Small intestine (tissue), 7 donors: ENCODE data around the gene FBXO24. TPM values are rescaled to one million over a fixed set of nuclear protein-coding genes. Genes with fewer than 3 reads are reported as not detected.

ENCODE experiments used
- DNase-seq, 2 donors: peaks; one replicate each; pipeline versions ENCODE4 v3.0.0 to v3.0.0-alpha.2; 2013
- FAIRE-seq: peaks from 2 replicates; lab custom pipeline; 2012; peaks lifted over from hg19 to GRCh38; lab: Jason Lieb, UNC
- H3K27ac ChIP-seq, 3 donors: one replicate each; pipeline ENCODE4 v1.5.1; 2013; ENCODE audit warnings: low read length in 2 of 3, mild to moderate bottlenecking in 2 of 3, control low read depth in 1 of 3, inconsistent platforms in 1 of 3, low read depth in 1 of 3, moderate library complexity in 1 of 3
- H3K27me3 ChIP-seq, 3 donors: one replicate each; pipeline ENCODE4 v1.6.1; 2013; ENCODE audit warnings: low read length in 3 of 3, inconsistent platforms in 1 of 3; ENCODE audit not compliant: control insufficient read depth in 3 of 3, insufficient read depth in 3 of 3
- H3K36me3 ChIP-seq, 3 donors: one replicate each; pipeline ENCODE4 v1.6.1; 2013; ENCODE audit warnings: low read length in 3 of 3, inconsistent platforms in 1 of 3, low read depth in 1 of 3, mild to moderate bottlenecking in 1 of 3, moderate library complexity in 1 of 3; ENCODE audit not compliant: control insufficient read depth in 3 of 3, insufficient read depth in 2 of 3
- H3K4me1 ChIP-seq, 3 donors: one replicate each; pipeline ENCODE4 v1.6.1; 2013; ENCODE audit warnings: low read length in 2 of 3, inconsistent platforms in 1 of 3, low read depth in 1 of 3, mild to moderate bottlenecking in 1 of 3, moderate library complexity in 1 of 3; ENCODE audit not compliant: control insufficient read depth in 3 of 3, insufficient read depth in 2 of 3
- H3K4me3 ChIP-seq, 3 donors: one replicate each; pipeline ENCODE4 v1.5.1; 2013; ENCODE audit warnings: low read length in 3 of 3, control low read depth in 1 of 3, inconsistent platforms in 1 of 3, low read depth in 1 of 3, mild to moderate bottlenecking in 1 of 3, moderate library complexity in 1 of 3
- H3K9me3 ChIP-seq, 2 donors: one replicate each; pipeline ENCODE4 v1.6.1; 2013; ENCODE audit warnings: low read depth in 1 of 2, low read length in 1 of 2; ENCODE audit not compliant: control insufficient read depth in 2 of 2, insufficient read depth in 1 of 2
- WGBS, 3 donors: extraction: QIAGEN DNeasy Blood & Tissue Kit; methylation state at CpG; one replicate each; pipeline ENCODE4 v1.1.7; 2013; 5-methylcytosine and 5-hydroxymethylcytosine counted together
- polyA plus RNA-seq, 4 donors: library from polyadenylated mRNA; stranded (reverse) in 3 of 4; unstranded in 1 of 4; fragments of 200-250 nt in 3 of 4; fragments of 120-200 nt in 1 of 4; gene quantifications; one replicate each; pipeline versions ENCODE4 v1.2.1 to v1.2.3, GENCODE V29; 2013
- donor health status: healthy with polysubstance abuse.
- donor health status: control.
- donor health status: control.
- donor health status: Bipolar disorder and iron deficiency.
- donor health status: healthy.

FBXO24 gene
- polyA plus RNA-seq, 4 donors = 0.55 to 1.1 TPM; not detected in 2

DNA sequence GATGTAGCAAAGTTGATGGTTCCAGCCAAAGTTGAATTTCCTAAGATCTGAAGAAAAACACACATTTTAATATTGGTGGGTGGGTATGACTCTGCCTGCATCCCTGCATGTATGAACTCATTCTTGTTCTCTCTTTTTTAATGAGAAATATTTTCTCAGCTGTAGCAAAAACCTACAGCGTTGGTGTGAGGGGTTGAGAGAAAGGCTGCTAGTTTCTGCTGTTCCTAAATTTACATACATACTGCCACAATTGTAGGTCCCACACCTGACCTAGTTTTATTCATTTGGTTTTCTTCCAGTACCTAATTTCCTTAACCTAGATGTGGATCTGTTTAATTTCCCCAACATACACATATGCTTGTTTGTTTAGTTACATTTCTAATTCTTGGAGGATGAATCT is 42.5 kb upstream of the FBXO24 start:
- Histone ChIP-seq H3K4me1 (peaks cover 27 to 60% (median 40%) of the 10 kb centered on the region in 3 donors), H3K4me3 (no peak overlapping the region), H3K36me3 (peaks cover 0 to 6% (median 0%) of the 10 kb centered on the region in 3 donors), H3K27ac (peak overlapping the region in 2 of 3 donors; percentile 42 to 57), H3K27me3 (no peaks in the 10 kb centered on the region), H3K9me3 (no peaks in the 10 kb centered on the region)
- 43 to 56% (median 50%) methylated on average over 1 of the region's 1 CpG for WGBS, 3 donors
- FAIRE-seq (no peak), DNase-seq (no peak)

- H3K27ac ChIP-seq = peak overlapping the region in 2 of 3 donors; percentile 43 to 90
- no peaks in the 10 kb centered on the region for H3K9me3 ChIP-seq
- no peak for DNase-seq
- H3K27me3 ChIP-seq = no peaks in the 10 kb centered on the region
- H3K4me1 ChIP-seq = peaks cover 27 to 59% (median 40%) of the 10 kb centered on the region in 3 donors
- peaks cover 0 to 14% (median 3%) of the 10 kb centered on the region in 3 donors for H3K36me3 ChIP-seq
- FAIRE-seq = no peak
- no peak overlapping the region for H3K4me3 ChIP-seq
- 22 to 32% (median 27%) methylated on average over 5 of the region's 5 CpGs for WGBS, 3 donors
Observed at GRCh38 chr7:100544386-100544785, 41.7 kb upstream of the FBXO24 start.

DNA sequence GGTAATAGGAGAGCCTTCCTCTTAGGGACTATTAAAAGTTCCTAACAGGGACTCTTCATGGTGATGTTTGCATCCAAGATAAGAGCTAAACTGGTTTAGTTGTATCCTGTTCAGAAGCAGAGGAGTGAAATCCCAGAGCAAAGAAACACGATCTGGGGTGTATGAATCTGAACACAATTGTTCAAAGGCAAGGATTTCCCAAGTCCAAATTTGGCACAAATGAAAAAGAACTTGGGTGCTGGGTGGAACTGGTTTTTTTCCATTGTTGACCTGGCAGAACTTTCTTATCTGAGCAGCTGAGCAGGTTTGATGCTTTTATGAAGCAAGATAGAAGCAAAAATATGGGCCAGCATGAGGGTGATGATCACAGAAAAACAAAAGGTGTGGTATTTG is 41.2 kb upstream of the FBXO24 start:
- no peak for FAIRE-seq
- H3K4me3 ChIP-seq = no peak overlapping the region
- no peaks in the 10 kb centered on the region for H3K9me3 ChIP-seq
- 3 to 25% (median 7%) methylated on average over 1 of the region's 1 CpG for WGBS, 3 donors
- H3K27me3 ChIP-seq = no peaks in the 10 kb centered on the region
- H3K27ac ChIP-seq = peak overlapping the region; percentile 85 to 92 (median 90)
- DNase-seq = peak in 1 of 2 donors; percentile 36
- peaks cover 0 to 18% (median 5%) of the 10 kb centered on the region in 3 donors for H3K36me3 ChIP-seq
- H3K4me1 ChIP-seq = peaks cover 27 to 59% (median 40%) of the 10 kb centered on the region in 3 donors

DNA sequence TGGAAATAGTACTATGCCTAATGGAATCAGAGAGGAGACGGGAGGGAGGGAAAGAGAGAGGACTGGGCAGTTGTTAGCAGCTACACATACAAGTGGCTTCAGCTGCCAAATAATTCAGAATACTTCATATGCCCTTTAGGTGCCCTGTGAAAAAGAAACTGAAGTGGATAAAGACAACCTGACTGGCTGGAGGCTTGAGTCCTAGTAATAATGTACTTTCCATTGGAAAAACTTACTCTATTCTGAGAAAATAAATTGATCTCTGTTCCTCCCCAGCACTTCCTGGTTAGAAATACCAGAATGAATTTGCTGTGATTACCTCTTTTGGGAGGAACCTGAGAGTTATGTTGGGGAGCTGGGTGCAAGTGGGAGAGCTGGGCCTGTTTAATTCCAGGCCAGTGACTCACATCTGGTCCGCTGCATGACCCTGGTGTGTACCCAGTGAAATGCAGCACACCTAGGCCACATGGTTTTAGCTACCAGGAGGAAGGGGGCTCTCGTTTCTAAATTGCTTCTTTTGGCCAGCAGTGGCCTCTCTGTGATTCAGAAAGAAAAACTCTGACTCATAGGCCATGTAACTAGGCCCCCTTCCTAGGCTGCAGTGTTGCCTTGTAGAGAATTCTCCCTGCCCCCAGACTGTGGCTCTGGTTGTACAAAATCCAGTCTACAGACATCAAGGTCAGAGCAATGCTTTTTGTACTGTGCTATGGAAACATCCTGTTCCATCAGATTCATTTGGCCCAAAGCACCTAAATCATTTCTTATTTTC is 40.6 kb upstream of the FBXO24 start:
- no peaks in the 10 kb centered on the region for H3K9me3 ChIP-seq
- H3K4me1 ChIP-seq = peaks cover 27 to 54% (median 40%) of the 10 kb centered on the region in 3 donors
- no peaks in the 10 kb centered on the region for H3K27me3 ChIP-seq
- WGBS, 3 donors = 5 to 26% (median 13%) methylated on average over 3 of the region's 3 CpGs
- H3K36me3 ChIP-seq = peaks cover 0 to 19% (median 5%) of the 10 kb centered on the region in 3 donors
- H3K4me3 ChIP-seq = no peak overlapping the region
- peak overlapping the region; percentile 85 to 92 (median 90) for H3K27ac ChIP-seq
- DNase-seq (peak; percentile 53 to 62), FAIRE-seq (no peak)

DNA sequence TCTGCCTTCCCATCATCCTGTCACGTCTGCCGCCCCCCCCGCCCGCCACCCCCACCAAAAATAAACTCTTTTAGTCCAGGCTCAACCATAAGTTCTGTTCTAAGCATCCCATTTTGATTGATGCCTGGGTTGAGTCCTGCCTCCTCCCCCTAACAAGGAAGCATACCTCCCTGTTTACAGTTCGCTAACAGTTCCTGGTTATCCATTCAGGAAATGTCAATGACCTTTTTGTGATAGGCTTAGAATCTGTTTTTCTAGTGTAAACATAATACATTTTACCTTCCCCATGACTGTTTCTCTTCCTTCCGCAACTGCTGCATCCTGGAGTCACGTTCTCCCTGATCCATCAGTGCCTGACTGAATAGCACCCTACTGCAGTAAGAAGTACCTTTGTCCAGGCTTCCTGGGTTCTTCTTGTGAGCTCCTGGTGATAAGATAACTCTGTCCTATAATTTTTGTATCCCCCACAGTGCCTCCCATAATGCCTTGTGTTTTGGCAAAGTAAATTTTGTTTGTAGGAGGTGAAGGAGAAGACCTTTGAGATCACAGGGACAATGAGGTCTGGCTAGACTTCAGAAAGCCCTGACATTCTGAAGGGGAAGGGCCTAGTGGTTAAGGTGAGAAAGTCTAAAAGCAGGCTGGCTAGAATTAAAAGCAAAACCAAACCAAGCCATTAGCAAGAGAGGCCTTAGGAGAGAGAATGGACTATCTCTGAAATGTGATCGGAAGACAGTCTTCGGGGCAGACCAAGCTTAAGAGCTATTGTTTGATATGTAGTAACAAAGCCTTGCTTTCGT is 39.8 kb upstream of the FBXO24 start:
- Histone ChIP-seq H3K36me3 (peaks cover 0 to 22% (median 5%) of the 10 kb centered on the region in 3 donors), H3K4me3 (peak overlapping the region in 1 of 3 donors; percentile 13), H3K4me1 (peaks cover 25 to 47% (median 40%) of the 10 kb centered on the region in 3 donors), H3K9me3 (no peaks in the 10 kb centered on the region), H3K27me3 (no peaks in the 10 kb centered on the region), H3K27ac (peak overlapping the region; percentile 85 to 92 (median 90))
- FAIRE-seq (no peak), DNase-seq (peak; percentile 80)
- 3 to 29% (median 7%) methylated on average over 10 of the region's 10 CpGs for WGBS, 3 donors

- H3K36me3 ChIP-seq = peaks cover 0 to 29% (median 5%) of the 10 kb centered on the region in 3 donors
- peaks cover 25 to 41% (median 40%) of the 10 kb centered on the region in 3 donors for H3K4me1 ChIP-seq
- H3K27me3 ChIP-seq = no peaks in the 10 kb centered on the region
- H3K27ac ChIP-seq = peak overlapping the region; percentile 85 to 92 (median 90)
- FAIRE-seq (no peak), DNase-seq (no peak)
- WGBS, 3 donors = 26 to 39% (median 26%) methylated on average over 9 of the region's 9 CpGs
- H3K4me3 ChIP-seq = peak overlapping the region in 1 of 3 donors; percentile 13
- no peaks in the 10 kb centered on the region for H3K9me3 ChIP-seq
Observed at GRCh38 chr7:100546926-100547800, 39.0 kb upstream of the FBXO24 start.

GRCh38 chr7:100547872-100548271 is 38.3 kb upstream of the FBXO24 start:
- DNase-seq (no peak), FAIRE-seq (no peak)
- Histone ChIP-seq H3K27ac (peak overlapping the region; percentile 85 to 92 (median 90)), H3K9me3 (no peaks in the 10 kb centered on the region), H3K36me3 (peaks cover 0 to 34% (median 5%) of the 10 kb centered on the region in 3 donors), H3K4me3 (no peak overlapping the region), H3K4me1 (peaks cover 25 to 41% (median 40%) of the 10 kb centered on the region in 3 donors), H3K27me3 (no peaks in the 10 kb centered on the region)
- 22 to 28% (median 26%) methylated on average over 2 of the region's 2 CpGs for WGBS, 3 donors
